Measurements from ENCODE around the gene FANCI.

DNA sequence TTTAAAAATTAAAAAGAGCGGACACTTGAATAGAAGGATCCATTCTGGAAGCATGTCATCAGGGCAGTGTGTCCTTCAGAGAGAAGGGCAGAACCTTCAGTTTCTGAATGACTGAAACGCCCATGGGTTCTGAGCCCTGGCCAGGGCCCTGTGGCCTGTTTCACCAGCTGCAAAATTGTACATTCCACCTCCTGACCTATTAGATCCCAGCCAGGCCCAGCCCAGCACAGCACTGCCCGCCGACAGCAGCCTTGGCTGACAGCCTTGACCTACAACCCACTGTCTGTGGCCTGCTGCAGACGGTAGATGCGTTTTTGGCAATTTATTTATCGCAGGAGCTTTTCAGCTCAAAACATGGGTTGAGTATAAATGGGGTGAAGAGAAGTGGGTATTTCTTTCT is 96.8 kb downstream of the FANCI start:
- TF ChIP-seq, protein P1, sequence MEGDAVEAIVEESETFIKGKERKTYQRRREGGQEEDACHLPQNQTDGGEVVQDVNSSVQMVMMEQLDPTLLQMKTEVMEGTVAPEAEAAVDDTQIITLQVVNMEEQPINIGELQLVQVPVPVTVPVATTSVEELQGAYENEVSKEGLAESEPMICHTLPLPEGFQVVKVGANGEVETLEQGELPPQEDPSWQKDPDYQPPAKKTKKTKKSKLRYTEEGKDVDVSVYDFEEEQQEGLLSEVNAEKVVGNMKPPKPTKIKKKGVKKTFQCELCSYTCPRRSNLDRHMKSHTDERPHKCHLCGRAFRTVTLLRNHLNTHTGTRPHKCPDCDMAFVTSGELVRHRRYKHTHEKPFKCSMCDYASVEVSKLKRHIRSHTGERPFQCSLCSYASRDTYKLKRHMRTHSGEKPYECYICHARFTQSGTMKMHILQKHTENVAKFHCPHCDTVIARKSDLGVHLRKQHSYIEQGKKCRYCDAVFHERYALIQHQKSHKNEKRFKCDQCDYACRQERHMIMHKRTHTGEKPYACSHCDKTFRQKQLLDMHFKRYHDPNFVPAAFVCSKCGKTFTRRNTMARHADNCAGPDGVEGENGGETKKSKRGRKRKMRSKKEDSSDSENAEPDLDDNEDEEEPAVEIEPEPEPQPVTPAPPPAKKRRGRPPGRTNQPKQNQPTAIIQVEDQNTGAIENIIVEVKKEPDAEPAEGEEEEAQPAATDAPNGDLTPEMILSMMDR (IDR thresholded peaks at IDR 0.05): no peak
- no peak for TF ChIP-seq POLR2A (IDR thresholded peaks at IDR 0.05)
